Fibroblast of villous mesenchyme (primary cell): ENCODE data around the gene BSND. TPM values are rescaled to one million over a fixed set of nuclear protein-coding genes. Genes with fewer than 3 reads are reported as not detected.
A peak's percentile ranks its signal among the peaks of the same experiment; 100 is the strongest.

Source experiments
- DNase-seq: peaks from one replicate; pipeline ENCODE4 v3.0.0-alpha.2; 2010; ENCODE audit warnings: low read depth
- H3K4me3 ChIP-seq: 2 replicates; pipeline ENCODE4 v1.5.1; 2011; ENCODE audit warnings: low read depth, mild to moderate bottlenecking, low read length
- CTCF ChIP-seq: IDR thresholded peaks from 2 replicates; pipeline ENCODE4 v1.5.1; 2012; ENCODE audit warnings: low read depth, mild to moderate bottlenecking, low read length; ENCODE audit not compliant: insufficient read depth
- total RNA-seq: library from RNA; depleted of rRNA; stranded (reverse); fragments of >200 nt; gene quantifications from 2 replicates; pipeline ENCODE4 v1.2.3, GENCODE V29; 2012

The BSND gene
- total RNA-seq, 1 donor = not detected

GRCh38 chr1:55054396-55054795, 55.7 kb downstream of the BSND start:
- TF ChIP-seq CTCF = no peak
- DNase-seq = no peak
- H3K4me3 ChIP-seq = no peak overlapping the region

GRCh38 chr1:55055084-55055882, 56.5 kb downstream of the BSND start:
- no peak overlapping the region for H3K4me3 ChIP-seq
- DNase-seq = peak; percentile 35
- no peak for TF ChIP-seq CTCF

GRCh38 chr1:55055951-55056631, 57.4 kb downstream of the BSND start:
- H3K4me3 ChIP-seq = no peak overlapping the region
- no peak for TF ChIP-seq CTCF
- DNase-seq = no peak

- TF ChIP-seq CTCF = no peak
- DNase-seq = no peak
- H3K4me3 ChIP-seq = no peak overlapping the region
Measured at GRCh38 chr1:55056632-55056992, 57.9 kb downstream of the BSND start.

- H3K4me3 ChIP-seq = no peak overlapping the region
- no peak for TF ChIP-seq CTCF
- DNase-seq = no peak
Measured at GRCh38 chr1:55057270-55057955, 58.7 kb downstream of the BSND start.

GRCh38 chr1:55057956-55058298, 59.2 kb downstream of the BSND start:
- no peak for TF ChIP-seq CTCF
- H3K4me3 ChIP-seq = no peak overlapping the region
- DNase-seq = no peak
